Activated T-helper 2 cell treated with anti-CD3 and anti-CD28 coated beads, Interferon-gamma antibody, Interleukin-2, Interleukin-4, amounts not matched to agents 10 μg/mL and 5 μg/mL and 100 μg/mL, durations not matched to agents 14 hours and 24 hours and 36 hours (primary cell): ENCODE results near the gene PHLPP2. TPM values are rescaled to one million over a fixed set of nuclear protein-coding genes. Genes with fewer than 3 reads are reported as not detected.

Experiments used
- DNase-seq: peaks from one replicate; pipeline ENCODE4 v3.0.0; 2021; ENCODE audit warnings: low spot score
- H3K27ac Mint-ChIP-seq: one replicate; pipeline ENCODE4 v1.8.0; 2021; ENCODE audit warnings: mixed read lengths
- H3K27me3 Mint-ChIP-seq: one replicate; pipeline ENCODE4 v1.8.0; 2021; ENCODE audit warnings: low read depth, mixed read lengths
- H3K36me3 Mint-ChIP-seq: one replicate; pipeline ENCODE4 v1.8.0; 2021; ENCODE audit warnings: low read depth, mixed read lengths
- H3K4me1 Mint-ChIP-seq: one replicate; pipeline ENCODE4 v1.8.0; 2021; ENCODE audit warnings: low read depth, mixed read lengths
- H3K4me3 Mint-ChIP-seq: one replicate; pipeline ENCODE4 v1.8.0; 2021; ENCODE audit warnings: low read depth, mild to moderate bottlenecking, moderate library complexity, mixed read lengths
- H3K9me3 Mint-ChIP-seq: one replicate; pipeline ENCODE4 v1.8.0; 2021; ENCODE audit warnings: mixed read lengths
- intact Hi-C: fragments of 100-400 bp; cut with micrococcal nuclease; formaldehyde crosslinking; loops from one replicate; pipeline ENCODE4 v1.15.1; 2023
- total RNA-seq: library from RNA; stranded (reverse); gene quantifications from 2 replicates; pipeline ENCODE4 v1.2.3, GENCODE V29; 2022

The PHLPP2 gene
- total RNA-seq, 1 donor from 2014 or later, result 16.1 TPM

DNA sequence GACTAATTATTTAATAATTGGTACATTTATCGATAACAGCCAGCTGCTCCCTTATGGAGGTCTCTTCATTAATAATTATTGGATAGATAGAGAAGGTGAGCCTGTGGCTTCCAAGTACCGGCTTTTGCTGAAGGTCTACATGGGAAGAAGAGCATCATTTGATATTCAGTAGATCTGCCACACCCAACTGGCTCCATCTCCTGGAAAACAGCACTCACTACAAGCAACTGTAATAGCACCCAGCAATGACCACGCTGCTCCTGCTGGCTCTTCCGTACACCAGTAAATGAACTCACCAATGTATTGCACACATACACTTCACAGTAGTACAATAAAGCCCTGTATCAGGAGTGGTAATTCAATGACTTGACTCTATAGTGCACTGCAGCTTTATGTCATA, 79.1 kb downstream of the PHLPP2 start:
- H3K27ac Mint-ChIP-seq, result no peak overlapping the region
- DNase-seq, result no peak
- H3K36me3 Mint-ChIP-seq, result peaks cover 9% of the 10 kb centered on the region
- intact Hi-C loops, result no loop called here
- no peaks in the 10 kb centered on the region for H3K9me3 Mint-ChIP-seq
- no peaks in the 10 kb centered on the region for H3K27me3 Mint-ChIP-seq
- no peak overlapping the region for H3K4me3 Mint-ChIP-seq
- H3K4me1 Mint-ChIP-seq, result no peaks in the 10 kb centered on the region

- H3K27ac Mint-ChIP-seq, result no peak overlapping the region
- H3K36me3 Mint-ChIP-seq, result no peaks in the 10 kb centered on the region
- no peaks in the 10 kb centered on the region for H3K4me1 Mint-ChIP-seq
- H3K9me3 Mint-ChIP-seq, result no peaks in the 10 kb centered on the region
- no peak for DNase-seq
- no peak overlapping the region for H3K4me3 Mint-ChIP-seq
- intact Hi-C loops, result no loop called here
- no peaks in the 10 kb centered on the region for H3K27me3 Mint-ChIP-seq
Measured at GRCh38 chr16:71637398-71637797, 87.1 kb downstream of the PHLPP2 start.

DNA sequence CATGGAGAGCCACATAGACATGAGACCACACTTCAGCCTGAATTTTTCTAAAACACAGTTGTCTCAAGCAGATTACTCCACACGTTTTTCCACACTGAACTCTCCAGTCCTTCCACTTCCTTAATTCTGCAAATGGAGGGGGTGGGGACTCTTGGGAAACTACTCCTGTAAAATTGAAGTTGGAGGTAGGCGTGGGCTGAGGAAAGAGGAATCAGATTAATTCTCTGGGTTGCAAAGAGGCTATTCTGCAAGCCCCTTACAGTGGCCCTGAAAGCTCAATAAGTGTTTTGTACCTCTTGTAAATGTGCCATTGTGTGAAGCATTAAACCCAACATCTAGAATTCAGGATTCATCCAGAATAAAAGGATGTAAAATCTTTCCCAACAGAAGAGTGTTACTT, 88.9 kb downstream of the PHLPP2 start:
- peaks cover 2% of the 10 kb centered on the region for H3K27me3 Mint-ChIP-seq
- DNase-seq, result no peak
- H3K27ac Mint-ChIP-seq, result no peak overlapping the region
- H3K36me3 Mint-ChIP-seq, result no peaks in the 10 kb centered on the region
- intact Hi-C loops, result no loop called here
- no peaks in the 10 kb centered on the region for H3K4me1 Mint-ChIP-seq
- H3K9me3 Mint-ChIP-seq, result no peaks in the 10 kb centered on the region
- no peak overlapping the region for H3K4me3 Mint-ChIP-seq

DNA sequence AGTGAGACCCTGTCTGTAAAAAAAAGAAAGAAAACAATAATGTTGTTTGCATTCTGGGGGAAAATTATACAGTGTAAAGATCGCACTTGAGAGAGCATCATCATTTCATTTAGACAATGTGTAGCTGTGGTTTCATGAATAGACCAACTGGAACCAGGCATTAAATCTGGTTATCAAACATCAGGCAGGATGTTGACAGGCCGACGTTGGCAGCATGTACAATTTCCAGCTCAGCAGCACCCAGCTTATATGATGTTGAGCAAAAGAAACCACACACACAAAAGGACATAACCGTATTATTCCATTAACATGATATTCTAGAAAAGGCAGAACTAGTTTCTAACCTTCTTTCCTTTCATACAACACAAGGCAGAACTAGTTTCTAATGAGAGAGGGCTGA, 92.7 kb downstream of the PHLPP2 start:
- Mint-ChIP-seq H3K27ac (no peak overlapping the region), H3K4me1 (no peaks in the 10 kb centered on the region), H3K27me3 (peaks cover 15% of the 10 kb centered on the region), H3K4me3 (no peak overlapping the region), H3K36me3 (no peaks in the 10 kb centered on the region), H3K9me3 (no peaks in the 10 kb centered on the region)
- no peak for DNase-seq
- intact Hi-C loops, result no loop called here

GRCh38 chr16:71630808-71631207, 93.7 kb downstream of the PHLPP2 start:
- DNase-seq, result no peak
- H3K27ac Mint-ChIP-seq, result no peak overlapping the region
- no peak overlapping the region for H3K4me3 Mint-ChIP-seq
- peaks cover 17% of the 10 kb centered on the region for H3K27me3 Mint-ChIP-seq
- intact Hi-C loops, result no loop called here
- H3K4me1 Mint-ChIP-seq, result no peaks in the 10 kb centered on the region
- no peaks in the 10 kb centered on the region for H3K9me3 Mint-ChIP-seq
- H3K36me3 Mint-ChIP-seq, result no peaks in the 10 kb centered on the region

GRCh38 chr16:71629278-71630016, 95.1 kb downstream of the PHLPP2 start:
- Mint-ChIP-seq H3K4me3 (no peak overlapping the region), H3K4me1 (no peaks in the 10 kb centered on the region), H3K36me3 (no peaks in the 10 kb centered on the region), H3K9me3 (no peaks in the 10 kb centered on the region), H3K27ac (no peak overlapping the region), H3K27me3 (peaks cover 17% of the 10 kb centered on the region)
- no peak for DNase-seq
- intact Hi-C loops, result no loop called here

DNA sequence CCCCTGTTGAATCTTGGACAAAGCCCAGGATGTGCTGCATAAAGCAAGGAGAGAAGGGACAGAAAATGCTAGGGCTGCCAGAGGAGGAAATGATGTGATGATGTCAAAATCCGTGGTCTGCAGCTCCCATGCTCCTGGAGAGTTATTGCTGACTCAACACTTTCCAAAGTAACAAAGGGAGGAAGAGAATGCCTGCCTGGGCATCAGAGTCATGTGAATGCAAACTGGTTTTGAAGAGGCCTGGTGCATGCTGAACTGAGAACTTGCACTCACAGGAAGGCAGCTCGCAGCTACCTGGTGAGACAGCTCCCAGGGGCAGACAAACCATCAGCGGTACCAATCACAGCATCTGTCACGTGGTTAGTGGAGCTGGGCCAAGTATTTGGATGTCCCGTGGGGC, 95.7 kb downstream of the PHLPP2 start:
- no peaks in the 10 kb centered on the region for H3K4me1 Mint-ChIP-seq
- no peaks in the 10 kb centered on the region for H3K36me3 Mint-ChIP-seq
- H3K9me3 Mint-ChIP-seq, result no peaks in the 10 kb centered on the region
- peaks cover 17% of the 10 kb centered on the region for H3K27me3 Mint-ChIP-seq
- no peak overlapping the region for H3K27ac Mint-ChIP-seq
- no peak overlapping the region for H3K4me3 Mint-ChIP-seq
- intact Hi-C loops, result no loop called here
- no peak for DNase-seq

DNA sequence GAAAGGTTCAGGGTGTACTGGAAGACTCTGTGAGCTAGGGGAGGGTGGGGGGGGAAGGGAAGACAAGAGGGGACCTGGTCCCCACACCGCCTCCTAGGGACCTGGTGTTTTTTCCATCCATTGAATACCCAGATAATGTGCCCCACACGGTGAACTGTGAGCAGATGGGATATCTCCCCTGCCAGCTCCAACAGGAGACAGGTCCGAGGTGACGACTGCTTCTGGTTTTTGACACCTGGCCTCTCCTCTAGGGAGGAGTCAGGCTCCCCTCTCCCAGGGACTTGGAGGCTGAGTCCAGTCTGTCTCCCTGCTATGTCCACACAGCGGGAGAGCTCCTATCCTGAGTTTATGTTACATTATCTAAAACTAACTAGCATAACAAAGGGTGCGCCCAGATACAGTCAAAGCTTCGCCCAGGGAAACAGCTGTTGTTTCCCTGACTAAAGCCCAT, 96.7 kb downstream of the PHLPP2 start:
- no peak for DNase-seq
- Mint-ChIP-seq H3K4me3 (no peak overlapping the region), H3K27ac (no peak overlapping the region), H3K9me3 (no peaks in the 10 kb centered on the region), H3K36me3 (no peaks in the 10 kb centered on the region), H3K4me1 (no peaks in the 10 kb centered on the region), H3K27me3 (peaks cover 17% of the 10 kb centered on the region)
- intact Hi-C loops, result no loop called here

DNA sequence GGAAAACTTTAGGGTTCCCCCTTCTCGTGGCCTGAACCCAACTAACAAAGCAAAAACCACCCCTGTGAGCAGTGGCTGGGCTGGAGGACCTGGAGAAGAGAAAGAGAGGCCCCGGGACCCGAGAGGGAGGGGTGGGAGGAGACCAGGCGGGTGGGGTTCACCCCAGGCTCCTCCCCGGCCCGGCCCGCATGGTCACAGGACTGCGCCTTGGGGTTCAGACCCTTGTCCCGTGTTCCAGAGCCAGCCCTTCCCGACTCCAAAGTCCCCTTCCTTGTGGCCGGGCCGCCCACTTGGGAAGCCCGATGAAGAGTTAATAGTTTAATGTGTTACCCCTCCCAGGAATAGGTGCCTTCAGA, 97.7 kb downstream of the PHLPP2 start:
- peaks cover 17% of the 10 kb centered on the region for H3K27me3 Mint-ChIP-seq
- H3K9me3 Mint-ChIP-seq, result no peaks in the 10 kb centered on the region
- H3K36me3 Mint-ChIP-seq, result no peaks in the 10 kb centered on the region
- no peak overlapping the region for H3K27ac Mint-ChIP-seq
- intact Hi-C loops, result no loop called here
- no peak overlapping the region for H3K4me3 Mint-ChIP-seq
- DNase-seq, result no peak
- peaks cover 6% of the 10 kb centered on the region for H3K4me1 Mint-ChIP-seq

- H3K9me3 Mint-ChIP-seq, result no peaks in the 10 kb centered on the region
- peaks cover 6% of the 10 kb centered on the region for H3K4me1 Mint-ChIP-seq
- no peak for DNase-seq
- H3K27ac Mint-ChIP-seq, result no peak within 1 kb of the TSS
- H3K36me3 Mint-ChIP-seq, result no peaks in the 10 kb centered on the region
- peak within 1 kb of the TSS; percentile 23 for H3K4me3 Mint-ChIP-seq
- intact Hi-C loops, result no loop called here
- peaks cover 17% of the 10 kb centered on the region for H3K27me3 Mint-ChIP-seq
Measured at GRCh38 chr16:71626018-71626857, 98.3 kb downstream of the PHLPP2 start, which contains the start of gene MARVELD3. Gene MARVELD3, plus strand, starts transcription at chr16:71626184. Its CDS starts 46 bp downstream, at chr16:71626230.

DNA sequence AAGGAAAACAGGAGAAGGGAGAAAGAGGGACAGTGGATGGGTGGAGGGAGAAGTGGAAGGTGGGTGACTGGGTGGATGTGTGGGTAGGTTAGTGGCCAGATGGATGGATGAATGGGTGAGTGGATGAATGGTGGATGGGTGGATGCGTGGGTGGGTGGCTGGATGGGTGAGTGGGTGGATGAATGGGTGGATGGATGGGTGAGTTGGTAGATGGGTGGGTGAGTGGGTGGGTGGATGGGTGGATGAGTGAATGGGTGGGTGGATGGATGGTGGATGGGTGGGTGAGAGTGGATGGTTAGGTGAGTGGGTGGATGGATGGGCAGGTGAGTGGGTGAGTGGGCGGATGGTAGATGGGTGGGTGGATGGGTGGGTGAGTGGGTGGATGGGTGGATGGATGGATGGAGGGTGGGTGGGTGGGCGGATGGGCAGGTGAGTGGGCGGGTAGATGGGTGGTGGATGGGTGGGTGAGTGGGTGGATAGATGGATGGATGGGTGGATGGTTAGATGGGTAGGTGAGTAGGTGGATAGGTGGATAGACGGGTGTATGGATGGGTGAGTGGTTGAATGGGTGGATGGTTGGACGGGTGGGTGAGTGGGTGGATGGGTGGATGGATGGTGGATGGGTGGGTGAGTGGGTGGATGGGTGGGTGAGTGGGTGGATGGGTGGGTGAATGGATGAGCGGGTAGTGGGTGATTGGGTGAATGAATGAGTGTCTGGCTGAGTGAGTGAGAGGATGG, 99.2 kb downstream of the PHLPP2 start:
- Mint-ChIP-seq H3K4me3 (peak overlapping the region; percentile 23), H3K36me3 (no peaks in the 10 kb centered on the region), H3K27ac (no peak overlapping the region), H3K4me1 (peaks cover 6% of the 10 kb centered on the region), H3K9me3 (no peaks in the 10 kb centered on the region), H3K27me3 (peaks cover 18% of the 10 kb centered on the region)
- DNase-seq, result no peak
- intact Hi-C loops, result no loop called here

GRCh38 chr16:71623597-71623996, 100.9 kb downstream of the PHLPP2 start:
- Mint-ChIP-seq H3K36me3 (no peaks in the 10 kb centered on the region), H3K4me1 (peaks cover 6% of the 10 kb centered on the region), H3K9me3 (no peaks in the 10 kb centered on the region), H3K4me3 (no peak overlapping the region), H3K27ac (no peak overlapping the region), H3K27me3 (peaks cover 16% of the 10 kb centered on the region)
- DNase-seq, result no peak
- intact Hi-C loops, result no loop called here

DNA sequence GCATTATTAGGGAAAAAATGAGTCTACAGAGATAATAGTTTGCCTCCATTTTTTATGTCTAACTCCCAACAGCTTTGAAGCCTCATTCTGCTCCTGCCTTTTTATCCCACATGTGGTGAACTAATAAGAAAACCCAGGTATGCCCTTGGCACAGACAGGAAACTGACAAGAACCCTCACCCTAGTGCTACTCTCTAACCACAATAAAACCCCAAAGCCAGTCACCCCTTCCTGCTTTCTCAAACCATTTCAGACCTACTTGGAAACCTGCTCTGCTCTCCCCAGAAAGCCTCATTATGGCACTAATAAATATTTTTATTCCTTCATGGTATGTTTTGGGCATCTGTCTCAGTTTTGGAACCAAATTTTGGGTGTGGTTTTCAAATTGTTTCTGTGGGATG, 102.4 kb downstream of the PHLPP2 start:
- Mint-ChIP-seq H3K4me1 (peaks cover 6% of the 10 kb centered on the region), H3K9me3 (no peaks in the 10 kb centered on the region), H3K27me3 (peaks cover 14% of the 10 kb centered on the region), H3K36me3 (no peaks in the 10 kb centered on the region), H3K4me3 (no peak overlapping the region), H3K27ac (no peak overlapping the region)
- intact Hi-C loops, result no loop called here
- DNase-seq, result no peak
